ENCODE data around the gene ARHGEF4.

The ARHGEF4 gene

DNA sequence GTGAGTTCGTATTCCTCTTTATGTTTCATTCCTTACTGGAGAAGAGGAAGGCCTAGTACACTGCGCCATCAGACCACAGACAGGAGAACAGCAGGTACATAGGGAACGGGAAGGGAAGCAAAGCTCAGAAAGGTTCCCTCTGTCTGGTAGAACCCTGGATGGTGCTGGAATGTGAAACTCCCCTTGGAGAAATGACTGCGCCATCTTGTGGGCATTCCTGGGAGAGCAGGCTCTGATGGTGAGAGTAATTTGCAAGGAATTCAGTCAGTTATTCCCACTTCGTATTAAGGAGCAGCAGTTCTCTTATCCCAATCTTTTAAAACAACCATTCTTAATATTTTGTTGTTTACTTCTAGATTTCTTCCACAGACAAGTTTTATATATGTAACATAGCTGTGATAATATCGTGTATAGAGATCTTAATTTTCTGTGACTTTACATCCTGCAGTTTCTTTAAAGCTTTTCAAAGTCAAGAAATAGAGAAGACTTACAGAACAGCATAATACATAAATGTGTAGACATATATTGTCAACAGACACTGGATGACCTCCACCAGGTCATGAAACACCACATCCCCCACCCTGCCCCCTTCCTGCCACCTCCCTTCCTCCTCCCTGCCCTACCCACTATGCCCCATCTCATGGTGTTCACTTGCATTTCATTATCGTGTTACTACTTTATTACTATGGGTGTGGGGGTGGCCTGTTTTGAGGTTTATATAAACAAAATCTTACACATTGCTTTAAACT, 83.9 kb downstream of the ARHGEF4 start:
- peak; percentile 78 for DNase-seq

GRCh38 chr2:130921164-130921476, 84.4 kb downstream of the ARHGEF4 start:
- DNase-seq: no peak

DNA sequence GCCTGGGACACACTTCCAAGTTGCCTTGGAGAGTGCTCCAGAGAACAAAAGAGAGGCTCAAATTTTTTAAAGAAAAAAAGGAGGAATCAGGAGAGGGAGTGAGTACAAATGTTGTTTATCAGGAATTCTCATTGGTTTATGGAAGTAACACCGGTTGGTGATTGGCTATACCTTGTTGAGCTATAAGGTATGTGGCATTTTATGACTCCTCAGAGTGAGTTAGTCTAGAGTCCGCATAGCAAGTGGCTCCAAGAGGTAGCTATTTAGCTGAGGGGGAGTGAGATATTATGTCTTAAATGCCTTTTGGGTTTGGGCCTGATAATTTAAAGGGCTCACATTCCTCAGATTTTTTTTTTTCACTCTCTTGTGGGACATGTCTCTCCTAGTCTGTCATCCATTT, 85.7 kb downstream of the ARHGEF4 start:
- no peak for DNase-seq

DNA sequence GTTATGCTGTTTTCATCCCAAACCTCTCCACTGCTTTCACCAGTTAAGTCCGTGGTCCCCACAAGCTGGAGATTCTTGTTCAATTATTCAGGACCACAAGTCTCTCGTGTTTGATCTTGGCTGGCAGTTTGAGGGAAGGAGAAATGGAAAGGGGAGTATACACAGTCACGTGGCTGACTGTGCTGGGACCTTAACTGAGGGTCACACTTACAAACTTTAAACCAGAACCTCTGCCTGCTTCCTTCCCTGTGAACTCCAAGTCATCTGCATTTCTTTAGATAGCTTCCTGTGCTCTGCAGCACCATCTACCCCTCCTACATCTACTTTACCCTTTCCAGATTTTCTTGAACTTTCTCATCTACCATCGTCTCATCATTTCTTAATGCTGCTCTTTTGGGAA, 91.7 kb downstream of the ARHGEF4 start:
- DNase-seq: no peak

DNA sequence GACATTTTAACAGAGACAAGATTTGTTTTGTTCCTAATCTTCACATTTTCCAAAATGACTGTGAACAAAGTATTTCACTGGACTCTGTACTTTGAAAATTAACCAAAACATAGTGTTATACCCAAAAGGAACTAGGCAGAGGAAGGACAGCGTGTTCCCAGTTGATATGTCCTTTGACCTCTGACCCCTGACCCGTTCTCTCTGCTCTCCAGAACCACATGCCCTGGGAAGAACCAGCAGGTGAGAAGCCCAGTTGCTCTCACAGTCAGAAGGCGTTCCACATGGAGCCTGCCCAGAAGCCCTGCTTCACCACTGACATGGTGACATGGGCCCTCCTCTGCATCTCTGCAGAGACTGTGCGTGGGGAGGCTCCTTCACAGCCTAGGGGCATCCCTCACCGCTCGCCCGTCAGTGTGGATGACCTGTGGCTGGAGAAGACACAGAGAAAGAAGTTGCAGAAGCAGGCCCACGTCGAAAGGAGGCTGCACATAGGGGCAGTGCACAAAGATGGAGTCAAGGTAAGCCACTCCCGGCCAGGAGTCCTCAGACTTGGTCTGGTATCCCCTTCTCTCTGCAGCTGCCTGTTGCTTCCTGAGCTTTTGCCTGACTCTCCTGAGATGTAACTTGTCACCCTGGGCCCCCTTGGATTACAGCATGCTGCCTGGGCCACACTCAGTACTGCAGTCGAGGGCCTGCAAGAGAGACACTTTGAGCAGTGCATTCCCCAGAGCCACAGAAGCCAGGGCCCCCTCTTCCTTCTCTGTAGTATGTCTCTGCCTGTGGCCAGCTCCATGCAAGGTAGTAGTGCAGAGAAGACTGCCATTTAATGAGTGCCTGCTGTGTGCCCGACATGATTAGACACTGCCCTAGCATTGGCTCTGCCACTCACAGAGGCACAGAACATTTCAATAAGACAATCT, 94.3 kb downstream of the ARHGEF4 start:
- DNase-seq: no peak

DNA sequence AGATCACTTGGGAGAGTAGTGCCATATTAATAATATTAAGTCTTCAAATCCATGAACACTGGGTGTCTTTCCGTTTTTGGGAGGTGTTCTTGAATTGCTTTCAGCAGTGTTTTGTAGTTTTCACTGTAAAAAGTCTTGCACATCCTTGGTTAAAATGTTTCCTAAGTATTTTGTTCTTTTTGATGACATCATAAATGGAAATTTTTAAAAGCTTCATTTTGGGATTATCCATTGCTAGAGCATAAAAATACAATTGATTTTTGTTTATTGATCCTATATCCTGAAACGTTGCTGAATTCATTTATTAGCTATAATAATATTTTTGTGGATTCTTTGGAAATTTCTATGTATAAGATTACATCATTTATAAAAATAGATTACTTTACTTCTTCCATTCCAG, 96.8 kb downstream of the ARHGEF4 start:
- DNase-seq: no peak

DNA sequence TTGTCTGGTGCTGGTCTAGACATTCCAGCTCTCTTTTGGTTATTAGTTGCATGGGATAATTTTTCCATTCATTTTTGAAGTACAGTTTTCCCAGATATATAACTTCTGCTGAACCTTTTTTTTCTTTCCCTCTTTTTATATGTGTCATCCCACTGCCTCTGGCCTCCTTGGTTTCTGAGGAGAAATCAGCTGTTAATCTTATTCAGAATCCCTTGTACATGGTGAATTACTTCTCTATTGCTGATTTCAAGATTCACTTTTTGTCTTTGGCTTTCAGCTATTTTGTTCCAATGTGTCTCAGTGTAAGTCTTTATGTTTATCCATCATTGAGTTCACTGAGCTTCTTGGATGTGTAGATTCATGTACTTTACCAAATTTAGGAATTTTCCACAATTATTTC, 99.7 kb downstream of the ARHGEF4 start:
- no peak for DNase-seq

DNA sequence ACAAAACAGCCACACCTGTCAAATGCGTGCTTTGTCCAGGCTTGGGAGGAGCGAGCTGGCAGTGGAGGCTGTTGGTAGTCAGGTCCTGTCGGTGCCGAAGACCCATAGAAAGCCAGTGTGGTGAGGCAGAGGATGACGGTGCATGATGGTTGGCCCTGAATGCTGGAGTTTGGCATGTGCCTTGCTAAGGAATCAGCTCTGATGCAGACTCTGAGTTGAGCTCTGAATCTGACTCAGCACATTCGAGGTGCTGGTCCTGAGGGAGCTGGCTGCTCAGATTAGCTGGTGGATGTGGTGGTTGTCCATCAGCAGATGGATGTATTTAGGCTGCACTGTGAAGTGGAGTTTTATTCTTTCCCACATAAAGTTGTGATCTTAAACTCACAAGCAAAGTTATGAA, 111.3 kb downstream of the ARHGEF4 start:
- DNase-seq: no peak

DNA sequence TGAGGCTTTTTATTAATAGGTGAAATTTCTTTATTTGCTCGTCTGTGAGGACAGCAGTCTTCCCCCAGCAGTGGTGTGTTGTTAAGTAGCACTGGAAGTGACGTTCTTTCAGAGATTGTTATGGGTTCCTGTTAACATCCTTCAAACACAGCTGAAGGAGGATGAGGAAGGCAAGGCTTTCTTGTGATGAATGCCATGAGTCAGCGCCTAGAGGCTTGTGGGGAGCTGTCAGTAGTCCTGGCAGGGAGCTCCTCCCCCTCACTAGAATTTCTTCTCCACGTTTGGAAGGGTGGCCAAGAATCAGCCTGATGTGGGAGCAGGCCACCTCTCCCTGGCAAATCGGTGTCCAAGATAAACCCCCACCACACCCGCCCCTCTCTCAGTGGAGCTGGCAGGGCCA, 113.2 kb downstream of the ARHGEF4 start:
- DNase-seq: no peak

DNA sequence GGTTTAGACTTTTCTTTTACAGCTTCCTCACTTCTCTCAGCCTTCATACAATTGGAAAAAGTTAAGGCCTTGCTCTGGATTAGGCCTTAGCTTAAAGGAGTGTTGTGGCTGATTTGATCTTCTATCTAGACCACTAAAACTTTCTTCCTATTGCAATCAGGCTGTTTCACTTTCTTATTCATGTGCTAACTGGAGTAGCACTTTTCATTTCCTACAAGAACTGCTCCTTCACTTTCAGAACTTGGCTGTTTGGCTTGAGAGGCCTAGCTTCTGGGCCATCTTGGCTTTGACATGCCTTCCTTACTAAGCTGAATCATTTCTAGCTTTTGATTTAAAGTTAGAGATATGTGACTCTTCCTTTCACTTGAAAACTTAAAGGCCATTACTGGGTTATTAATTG, 114.3 kb downstream of the ARHGEF4 start:
- DNase-seq: no peak

DNA sequence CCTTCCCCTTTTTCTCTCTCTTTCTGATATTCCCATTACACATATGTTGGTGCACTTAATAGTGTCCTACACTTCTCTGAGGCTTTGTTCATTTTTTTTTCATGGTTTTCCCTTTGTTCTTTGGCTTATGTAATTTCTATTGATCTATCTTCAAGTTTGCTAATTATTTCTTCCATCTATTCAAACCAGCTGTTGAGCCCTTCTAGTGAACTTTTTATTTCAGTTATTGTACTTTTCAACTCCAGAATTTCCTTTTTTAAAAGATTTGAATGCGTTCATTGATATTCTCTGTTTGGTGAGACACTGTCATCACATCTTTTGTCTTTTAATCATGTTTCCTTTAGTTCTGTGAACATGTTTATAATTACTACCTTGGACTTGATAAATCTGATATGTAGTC, 118.2 kb downstream of the ARHGEF4 start:
- DNase-seq: no peak

DNA sequence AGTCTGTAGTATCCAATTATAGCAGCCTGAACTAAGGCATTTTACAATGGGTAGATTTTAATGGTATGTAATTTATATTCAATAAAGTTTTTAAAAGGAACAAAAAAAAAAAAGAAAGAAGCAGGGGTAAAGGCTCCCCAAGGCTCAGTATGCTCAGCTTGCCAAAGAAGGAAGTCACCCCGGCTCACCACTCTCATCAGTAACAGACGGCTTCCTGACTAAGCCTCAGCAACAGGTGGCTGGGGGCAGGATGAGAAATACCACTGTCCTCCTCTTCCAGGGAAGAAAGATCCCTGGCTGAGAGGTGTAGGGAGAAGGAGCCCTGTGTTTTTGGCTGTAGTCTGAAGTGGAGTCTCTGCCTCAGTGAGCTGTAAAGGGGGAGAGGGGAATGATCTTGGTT, 121.2 kb downstream of the ARHGEF4 start:
- no peak for DNase-seq

DNA sequence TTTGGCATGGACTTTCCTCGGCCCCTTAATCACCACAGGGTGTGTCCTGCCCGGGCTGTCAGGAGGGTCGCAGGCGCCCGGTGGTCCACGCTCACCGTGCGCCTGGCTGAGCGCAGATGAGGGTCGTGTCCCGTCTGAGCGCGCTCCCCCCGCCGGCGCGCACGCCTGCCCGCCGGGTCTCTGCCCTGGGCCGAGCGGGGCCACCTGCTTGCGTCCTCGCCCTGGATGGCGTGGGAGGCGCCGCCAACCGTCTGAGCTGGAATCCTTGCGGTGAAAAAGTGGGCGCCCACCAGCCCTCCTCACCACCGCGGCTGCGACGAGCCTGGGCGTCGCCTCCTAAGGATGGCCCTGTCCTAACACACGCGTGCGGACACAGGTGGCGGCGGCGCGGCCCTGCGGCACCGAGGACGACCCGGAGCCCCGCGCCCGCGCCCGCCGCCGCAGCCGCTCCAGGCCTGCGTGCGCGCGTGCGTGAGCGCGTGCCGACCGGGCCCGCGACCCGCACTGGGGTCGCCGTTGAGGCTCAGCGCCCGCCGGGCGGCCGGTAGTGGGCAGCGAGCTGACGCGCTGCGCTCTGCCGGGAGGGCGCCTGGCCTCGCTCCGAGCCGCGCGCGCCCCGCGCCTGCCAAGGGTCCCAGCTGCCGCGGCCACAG, 126.6 kb downstream of the ARHGEF4 start:
- no peak for DNase-seq

GRCh38 chr2:130963849-130964793, 127.4 kb downstream of the ARHGEF4 start:
- DNase-seq: no peak

DNA sequence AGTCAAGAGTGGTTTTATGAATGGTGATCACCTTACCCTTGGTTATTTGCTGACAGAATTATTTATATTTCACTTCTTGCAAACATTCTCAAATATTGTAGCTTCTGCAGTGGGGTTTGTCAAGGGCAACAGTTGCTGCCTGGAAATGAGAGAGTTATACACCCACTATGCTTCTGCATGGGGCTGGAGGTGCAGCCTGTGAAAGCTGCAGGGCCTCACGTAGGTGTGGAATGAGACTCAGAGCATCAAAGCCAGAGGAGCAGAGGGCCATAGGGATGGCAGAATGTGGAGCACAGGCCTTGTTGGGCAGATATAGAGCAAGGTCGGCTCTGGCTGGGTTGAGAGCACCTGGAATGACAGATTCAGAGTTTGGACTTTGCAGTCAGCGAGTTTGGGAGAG, 128.2 kb downstream of the ARHGEF4 start:
- DNase-seq: no peak

GRCh38 chr2:130966149-130966774, 129.5 kb downstream of the ARHGEF4 start:
- no peak for DNase-seq

- DNase-seq: no peak
These were observed 130.2 kb downstream of the ARHGEF4 start for GRCh38 chr2:130966775-130967490.

- DNase-seq: no peak
These were observed 135.7 kb downstream of the ARHGEF4 start for GRCh38 chr2:130972410-130972809.

DNA sequence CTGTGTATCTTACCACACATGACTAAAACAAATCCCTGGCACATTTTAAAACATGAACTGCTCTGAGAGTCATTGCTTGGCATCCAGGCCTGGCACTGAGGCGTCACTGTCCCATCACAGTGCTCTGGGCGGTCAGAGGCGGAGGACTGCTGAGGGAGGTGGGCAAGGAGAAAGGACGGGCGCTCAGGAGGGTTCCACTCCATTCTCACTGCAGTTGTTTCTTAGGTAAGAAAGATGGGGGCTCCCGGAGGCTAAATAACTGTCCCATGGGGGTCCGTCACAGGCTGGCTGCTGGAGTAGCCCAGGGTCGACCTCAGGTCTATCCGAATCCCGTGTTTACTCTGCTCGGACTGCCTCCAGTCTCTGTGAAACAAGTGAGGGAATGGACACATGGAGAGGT, 139.0 kb downstream of the ARHGEF4 start:
- DNase-seq: no peak

DNA sequence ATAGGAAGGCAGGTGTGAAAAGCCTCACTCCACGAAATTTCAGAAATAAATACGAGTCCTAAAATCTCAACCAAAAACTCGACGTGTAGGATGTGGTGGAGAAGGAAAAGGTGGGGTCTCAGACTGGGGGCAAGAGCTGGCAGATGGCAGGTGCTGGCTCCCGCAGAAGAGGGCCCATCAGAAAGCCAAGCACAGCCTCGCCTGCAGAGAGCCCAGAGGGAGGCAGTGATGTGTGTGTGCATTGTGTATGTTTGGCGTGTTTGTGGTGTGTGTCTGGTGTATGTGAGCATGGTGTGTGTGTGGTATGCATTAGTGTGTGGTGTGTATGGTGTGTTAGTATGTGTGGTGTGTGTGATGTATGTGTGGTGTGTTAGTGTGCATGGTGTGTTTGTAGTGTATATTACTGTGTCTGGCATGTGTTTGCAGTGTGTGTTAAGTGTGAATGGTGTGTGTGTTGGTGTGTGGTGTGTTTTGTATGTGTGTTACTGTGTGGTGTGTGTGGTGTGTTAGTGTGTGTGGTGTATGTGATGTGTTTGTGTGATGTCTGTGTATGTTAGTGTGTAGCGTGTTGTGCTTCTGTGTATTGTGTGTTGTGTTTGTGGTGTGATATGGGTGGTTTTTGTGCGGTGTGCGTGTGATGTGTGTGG, 140.0 kb downstream of the ARHGEF4 start:
- no peak for DNase-seq

GRCh38 chr2:130977461-130978050, 140.8 kb downstream of the ARHGEF4 start:
- no peak for DNase-seq

All from right forelimb (tissue), 1 donor.